Measurements from ENCODE around the gene TRAPPC11.

Gene TRAPPC11

GRCh38 chr4:183760326-183760725, 101.2 kb downstream of the TRAPPC11 start:
- no peak for DNase-seq

Measured in stimulated activated CD4-positive, alpha-beta T cell treated with anti-CD3 and anti-CD28 coated beads, Interleukin-4, amount 100 ng/mL, for 4 hours (primary cell).